Activated B cell treated with CpG ODN at 0.5 μM for 24 hours (primary cell): Measurements from ENCODE around the gene LRIT3. TPM values are rescaled to one million over a fixed set of nuclear protein-coding genes. Genes with fewer than 3 reads are reported as not detected.

ENCODE experiments used
- ATAC-seq: fragments of 200-7000 bp; cut with Tn5 transposase; one replicate; pipeline ENCODE4 v1.10.0; 2021; ENCODE audit warnings: low read depth, mild to moderate bottlenecking, moderate library complexity
- CTCF ChIA-PET: fragments of 350-600 bp; sonication (Branson Sonifier 250); formaldehyde crosslinking; loops from one replicate; lab custom pipeline; 2021; ENCODE audit warnings: antibody characterized with exemption; lab: Charles Lee
- POLR2A ChIA-PET: fragments of 350-600 bp; sonication (Branson Sonifier 250); formaldehyde crosslinking; loops from one replicate; lab custom pipeline; 2021; ENCODE audit warnings: antibody characterized with exemption; lab: Charles Lee
- DNase-seq: peaks from one replicate; pipeline ENCODE4 v3.0.0; 2022
- H3K27ac Mint-ChIP-seq: one replicate; pipeline ENCODE4 v1.8.0; 2020; ENCODE audit warnings: mixed read lengths
- H3K27me3 Mint-ChIP-seq: one replicate; pipeline ENCODE4 v1.8.0; 2021; ENCODE audit warnings: mixed read lengths
- H3K36me3 Mint-ChIP-seq: one replicate; pipeline ENCODE4 v1.8.0; 2021; ENCODE audit warnings: low read depth, mixed read lengths
- H3K4me1 Mint-ChIP-seq: one replicate; pipeline ENCODE4 v1.8.0; 2021; ENCODE audit warnings: mixed read lengths
- H3K4me3 Mint-ChIP-seq: one replicate; pipeline ENCODE4 v1.8.0; 2020; ENCODE audit warnings: mild to moderate bottlenecking, mixed read lengths
- H3K9me3 Mint-ChIP-seq: one replicate; pipeline ENCODE4 v1.8.0; 2020; ENCODE audit warnings: mixed read lengths
- CTCF ChIP-seq: fragments of 200-600 bp; IDR thresholded peaks from one replicate; pipeline ENCODE4 v1.8.0; 2022; ENCODE audit warnings: antibody characterized with exemption, mild to moderate bottlenecking
- intact Hi-C: fragments of 100-400 bp; cut with micrococcal nuclease; formaldehyde crosslinking; loops from one replicate; pipeline ENCODE4 v1.15.1; 2024
- total RNA-seq: library from RNA; stranded (reverse); gene quantifications from 2 replicates; pipeline ENCODE4 v1.2.3, GENCODE V29; 2022

Gene LRIT3
- total RNA-seq, 1 donor from 2014 or later: 0.22 TPM

GRCh38 chr4:109803924-109804571 lies 43.9 kb upstream of the LRIT3 start:
- H3K4me3 Mint-ChIP-seq: no peak overlapping the region
- H3K27me3 Mint-ChIP-seq: peaks cover 4% of the 10 kb centered on the region
- TF ChIP-seq CTCF: no peak
- no peak for DNase-seq
- no peak overlapping the region for H3K27ac Mint-ChIP-seq
- no peaks in the 10 kb centered on the region for H3K9me3 Mint-ChIP-seq
- CTCF ChIA-PET: interaction anchor here (0.9 kb wide), 1 partner anchor 382 kb away, joined by 5 read pairs; no protein-coding TSS in a partner anchor
- POLR2A ChIA-PET: interaction anchor here (0.7 kb wide), 1 partner anchor 127 kb away, joined by 7 read pairs; no protein-coding TSS in a partner anchor
- intact Hi-C loops: loop anchor here (1.0 kb wide), 1 partner anchor 382 kb away; no protein-coding TSS in a partner anchor
- no peaks in the 10 kb centered on the region for H3K4me1 Mint-ChIP-seq
- no peaks in the 10 kb centered on the region for H3K36me3 Mint-ChIP-seq
- ATAC-seq: no peak

- H3K4me3 Mint-ChIP-seq: no peak overlapping the region
- H3K9me3 Mint-ChIP-seq: no peaks in the 10 kb centered on the region
- peaks cover 2% of the 10 kb centered on the region for H3K4me1 Mint-ChIP-seq
- no peaks in the 10 kb centered on the region for H3K36me3 Mint-ChIP-seq
- CTCF ChIA-PET: no interaction called here
- ATAC-seq (no peak), DNase-seq (no peak)
- peaks cover 4% of the 10 kb centered on the region for H3K27me3 Mint-ChIP-seq
- intact Hi-C loops: loop anchor here (10.0 kb wide), 1 partner anchor 1185 kb away; the partner anchor contains the start of gene RPL34
- POLR2A ChIA-PET: no interaction called here
- TF ChIP-seq CTCF: no peak
- no peak overlapping the region for H3K27ac Mint-ChIP-seq
Observed at GRCh38 chr4:109809655-109810054, 38.3 kb upstream of the LRIT3 start.

- ATAC-seq (no peak), DNase-seq (no peak)
- H3K36me3 Mint-ChIP-seq: peaks cover 8% of the 10 kb centered on the region
- no peak overlapping the region for H3K27ac Mint-ChIP-seq
- CTCF ChIA-PET: no interaction called here
- POLR2A ChIA-PET: no interaction called here
- intact Hi-C loops: loop anchor here (10.0 kb wide), 1 partner anchor 1186 kb away; the partner anchor contains the start of gene RPL34
- no peak for TF ChIP-seq CTCF
- no peaks in the 10 kb centered on the region for H3K9me3 Mint-ChIP-seq
- no peak overlapping the region for H3K4me3 Mint-ChIP-seq
- peaks cover 12% of the 10 kb centered on the region for H3K4me1 Mint-ChIP-seq
- peaks cover 4% of the 10 kb centered on the region for H3K27me3 Mint-ChIP-seq
Observed at GRCh38 chr4:109810552-109811387, 37.1 kb upstream of the LRIT3 start.

- TF ChIP-seq CTCF: no peak
- POLR2A ChIA-PET: no interaction called here
- intact Hi-C loops: loop anchor here (10.0 kb wide), 1 partner anchor 1187 kb away; the partner anchor contains the start of gene RPL34
- H3K36me3 Mint-ChIP-seq: peaks cover 9% of the 10 kb centered on the region
- CTCF ChIA-PET: no interaction called here
- ATAC-seq (no peak), DNase-seq (no peak)
- peaks cover 21% of the 10 kb centered on the region for H3K4me1 Mint-ChIP-seq
- H3K27ac Mint-ChIP-seq: no peak overlapping the region
- no peaks in the 10 kb centered on the region for H3K9me3 Mint-ChIP-seq
- H3K4me3 Mint-ChIP-seq: no peak overlapping the region
- H3K27me3 Mint-ChIP-seq: peaks cover 4% of the 10 kb centered on the region
Observed at GRCh38 chr4:109811707-109812106, 36.2 kb upstream of the LRIT3 start.
